ENCODE results near the gene CDK19.

DNA sequence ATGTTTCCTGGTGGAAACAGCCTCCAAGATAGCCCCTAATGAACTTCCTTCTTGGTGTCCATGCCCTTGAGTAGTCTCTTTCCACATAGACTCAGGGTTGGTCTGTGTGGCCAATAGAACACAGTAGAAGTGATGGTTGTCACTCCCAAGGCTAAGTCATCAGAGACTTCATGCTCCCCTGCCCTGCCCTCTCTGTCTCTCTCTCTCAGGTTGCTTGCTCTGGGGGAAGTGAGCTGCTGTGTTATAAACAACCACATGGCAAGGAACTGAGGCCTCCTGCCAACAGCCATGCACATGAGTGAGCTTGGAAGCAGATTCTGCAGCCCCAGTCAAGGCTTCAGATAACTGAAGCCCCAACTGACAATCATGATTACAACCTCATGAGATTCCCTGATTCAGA, 253.6 kb downstream of the CDK19 start:
- no peak for TF ChIP-seq POLR2A (IDR thresholded peaks at IDR 0.05; ENCODE audit: low read length)
- no peak for TF ChIP-seq GATA1 (IDR thresholded peaks at IDR 0.05; ENCODE audit: low read depth, low read length)

All from erythroblast (primary cell).